NOMO-1 treated with dmso at 0.1 percent for 144 hours (cell line): ENCODE data around the gene GFM2.
"Not testable (repeated sequence)": the region's sequence is repeated elsewhere in the genome, so short reads cannot be mapped to it uniquely, and the experiment has no call there.

Experiments used
- DNase-seq: peaks from one replicate; lab custom pipeline; 2025; ENCODE audit not compliant: unreplicated experiment; lab: John Stamatoyannopoulos, UW

GFM2 gene

GRCh38 chr5:74722271-74722670 lies 44.6 kb downstream of the GFM2 start:
- no peak for DNase-seq

- DNase-seq: no peak
Measured at GRCh38 chr5:74717596-74717995, 49.3 kb downstream of the GFM2 start.

GRCh38 chr5:74693191-74693590 lies 73.7 kb downstream of the GFM2 start:
- DNase-seq: no peak

GRCh38 chr5:74686962-74687751 lies 79.8 kb downstream of the GFM2 start:
- DNase-seq: no peak

- DNase-seq: no peak
Measured at GRCh38 chr5:74685979-74686631, 80.8 kb downstream of the GFM2 start.

- peak; percentile 76 for DNase-seq
Measured at GRCh38 chr5:74684900-74685851, 81.7 kb downstream of the GFM2 start, which contains the start of gene HEXB. Gene HEXB (plus strand): TSS chr5:74685233. CDS start chr5:74685261, 28 bp downstream.

GRCh38 chr5:74679966-74680365 lies 87.0 kb downstream of the GFM2 start:
- no peak for DNase-seq

GRCh38 chr5:74679300-74679699 lies 87.6 kb downstream of the GFM2 start:
- not testable (repeated sequence) for DNase-seq

- not testable (repeated sequence) for DNase-seq
Measured at GRCh38 chr5:74678123-74678522, 88.8 kb downstream of the GFM2 start.

GRCh38 chr5:74676466-74676865 lies 90.5 kb downstream of the GFM2 start:
- DNase-seq: not testable (repeated sequence)

GRCh38 chr5:74673011-74673790 lies 93.7 kb downstream of the GFM2 start:
- peak; percentile 35 for DNase-seq

GRCh38 chr5:74672215-74672877 lies 94.6 kb downstream of the GFM2 start:
- no peak for DNase-seq
